Stimulated activated CD8-positive, alpha-beta memory T cell treated with anti-CD3 and anti-CD28 coated beads, Interleukin-7, amount 100 ng/mL, for 4 hours (primary cell): ENCODE data around the gene PSD2.

Source experiments
- DNase-seq, 2 donors: peaks; one replicate each; pipeline ENCODE4 v3.0.0-alpha.2; 2020; ENCODE audit warnings: low read depth in 2 of 2

The PSD2 gene

DNA sequence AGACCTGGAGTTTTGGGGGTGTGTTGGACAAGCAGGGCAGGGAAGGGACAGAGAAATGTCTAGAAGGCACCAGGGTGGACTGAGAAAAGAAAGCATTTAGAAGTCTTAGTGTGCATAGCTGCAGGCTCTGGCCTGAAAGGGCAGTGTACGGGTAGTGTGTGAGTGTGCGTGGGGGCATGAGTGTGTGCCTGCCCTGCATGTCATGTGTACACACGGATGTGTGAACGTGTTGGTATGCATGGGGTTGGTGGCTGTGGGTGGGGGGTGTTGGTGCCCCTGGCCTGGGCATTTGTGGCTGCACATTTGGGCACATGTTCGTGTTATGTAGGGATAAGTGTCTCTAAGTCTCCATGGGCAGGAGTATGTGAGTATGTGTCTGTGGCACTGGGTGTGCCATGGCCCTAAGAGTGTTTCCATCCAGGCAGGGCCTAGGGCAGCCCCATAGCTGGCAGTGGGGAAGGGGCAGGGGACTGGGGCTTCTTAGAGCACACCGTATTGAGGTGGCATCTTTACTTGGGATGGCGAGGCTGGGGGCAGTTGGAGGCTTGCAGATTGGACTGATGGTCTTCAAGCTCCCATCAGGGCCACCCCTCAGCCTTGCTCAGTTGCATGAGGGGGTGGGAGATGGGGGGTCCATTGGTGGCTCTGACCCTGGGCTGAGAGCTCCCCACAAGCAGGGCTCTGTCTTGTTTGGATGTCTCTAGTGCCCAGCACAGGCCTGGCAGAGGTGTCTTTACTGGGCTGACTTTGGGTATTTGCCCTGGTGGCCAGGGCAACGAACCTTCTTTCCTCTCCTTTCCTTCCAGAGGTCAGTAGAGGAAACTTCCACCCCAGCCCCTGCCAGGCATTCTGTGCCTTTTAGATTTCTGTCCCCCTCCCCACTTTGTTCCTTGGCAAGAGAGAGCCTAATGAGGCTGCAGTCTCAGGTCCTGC, 15.0 kb downstream of the PSD2 start:
- DNase-seq = no peak

DNA sequence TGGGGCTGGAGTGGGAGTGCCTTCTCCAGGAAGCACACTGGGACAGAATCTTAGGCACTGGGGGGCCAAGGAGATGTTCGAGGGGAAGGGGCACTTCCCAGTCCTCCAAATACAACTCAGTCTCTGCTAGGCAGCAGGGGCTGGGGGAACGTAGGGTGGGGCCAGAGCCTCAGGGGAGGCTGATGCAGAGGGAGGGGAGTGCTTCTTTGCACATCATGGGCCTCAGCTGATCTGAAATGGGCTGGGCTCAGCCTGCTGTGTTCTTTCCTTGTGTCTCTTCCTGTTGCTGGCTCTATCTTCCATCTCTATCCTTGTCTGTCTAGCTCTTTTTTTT, 15.6 kb downstream of the PSD2 start:
- DNase-seq = no peak

DNA sequence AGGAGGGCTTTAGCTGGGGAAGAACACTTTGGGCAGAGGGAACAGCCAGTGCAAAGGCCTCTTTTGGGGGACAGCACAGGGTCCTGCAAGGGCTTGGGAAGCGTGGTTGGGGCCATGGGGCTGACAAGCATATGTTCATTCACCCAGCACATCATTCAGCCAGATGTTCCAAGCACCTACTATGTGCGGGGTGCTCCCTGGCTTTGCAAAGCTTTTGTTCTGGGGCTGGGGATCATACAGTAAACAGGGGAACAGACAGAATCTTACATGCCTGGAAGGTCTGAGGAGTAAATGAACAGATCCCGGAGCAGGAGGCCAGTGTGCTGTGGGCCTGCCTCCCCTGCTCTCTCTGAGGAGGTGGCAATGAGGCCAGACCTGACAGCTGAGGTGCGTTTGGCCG, 16.7 kb downstream of the PSD2 start:
- no peak for DNase-seq

DNA sequence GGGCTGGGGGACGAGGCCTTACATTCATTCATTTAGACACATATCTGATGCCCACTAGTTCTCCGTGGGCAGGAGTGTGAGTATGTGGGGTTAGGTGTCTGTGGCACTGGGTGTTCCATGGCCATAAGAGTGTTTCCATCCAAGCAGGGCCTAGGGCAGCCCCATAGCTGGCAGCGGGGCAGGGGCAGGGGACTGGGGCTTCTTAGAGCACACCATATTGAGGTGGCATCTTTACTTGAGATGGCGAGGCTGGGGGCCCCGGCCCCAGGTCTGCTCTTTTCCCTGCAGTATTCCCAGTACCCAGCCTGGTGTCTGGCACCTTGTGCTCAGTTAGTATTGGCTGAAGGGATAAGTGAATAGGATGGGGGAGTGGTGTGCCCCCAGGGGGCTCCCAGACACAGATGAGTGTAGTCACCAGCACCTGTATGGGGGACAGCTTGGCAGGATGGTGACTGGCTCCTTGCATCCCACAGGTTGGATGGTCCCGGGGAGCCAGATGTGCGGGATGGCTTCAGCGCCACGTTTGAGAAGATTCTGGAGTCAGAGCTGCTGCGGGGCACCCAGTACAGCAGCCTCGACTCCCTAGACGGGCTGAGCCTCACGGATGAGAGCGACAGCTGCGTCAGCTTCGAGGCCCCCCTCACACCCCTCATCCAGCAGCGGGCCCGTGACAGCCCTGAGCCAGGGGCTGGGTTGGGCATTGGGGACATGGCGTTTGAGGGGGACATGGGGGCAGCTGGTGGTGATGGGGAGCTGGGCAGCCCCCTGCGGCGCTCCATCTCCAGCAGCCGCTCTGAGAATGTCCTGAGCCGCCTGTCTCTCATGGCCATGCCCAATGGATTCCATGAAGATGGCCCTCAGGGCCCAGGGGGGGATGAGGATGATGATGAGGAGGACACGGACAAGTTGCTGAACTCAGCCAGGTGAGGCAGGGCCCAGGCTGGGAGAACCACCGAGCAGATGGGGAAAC, 17.5 kb downstream of the PSD2 start:
- no peak for DNase-seq

DNA sequence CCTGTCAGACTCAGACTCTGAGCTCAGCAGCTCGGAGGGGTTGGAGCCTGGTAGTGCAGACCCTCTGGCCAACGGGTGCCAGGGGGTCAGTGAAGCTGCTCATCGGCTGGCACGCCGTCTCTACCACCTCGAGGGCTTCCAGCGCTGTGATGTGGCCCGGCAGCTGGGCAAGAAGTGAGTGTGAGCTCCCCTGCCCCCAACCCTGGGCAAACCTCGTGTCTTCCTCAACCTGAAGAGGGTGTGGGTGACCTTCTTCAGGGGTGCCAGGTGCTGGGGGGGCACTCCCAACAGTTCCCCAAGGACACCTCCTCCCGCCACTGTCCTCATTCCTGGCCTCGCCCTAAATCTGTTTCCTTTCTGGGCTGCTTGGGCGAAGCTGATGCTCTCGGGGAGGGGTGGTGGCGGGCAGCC, 18.6 kb downstream of the PSD2 start:
- DNase-seq = no peak

DNA sequence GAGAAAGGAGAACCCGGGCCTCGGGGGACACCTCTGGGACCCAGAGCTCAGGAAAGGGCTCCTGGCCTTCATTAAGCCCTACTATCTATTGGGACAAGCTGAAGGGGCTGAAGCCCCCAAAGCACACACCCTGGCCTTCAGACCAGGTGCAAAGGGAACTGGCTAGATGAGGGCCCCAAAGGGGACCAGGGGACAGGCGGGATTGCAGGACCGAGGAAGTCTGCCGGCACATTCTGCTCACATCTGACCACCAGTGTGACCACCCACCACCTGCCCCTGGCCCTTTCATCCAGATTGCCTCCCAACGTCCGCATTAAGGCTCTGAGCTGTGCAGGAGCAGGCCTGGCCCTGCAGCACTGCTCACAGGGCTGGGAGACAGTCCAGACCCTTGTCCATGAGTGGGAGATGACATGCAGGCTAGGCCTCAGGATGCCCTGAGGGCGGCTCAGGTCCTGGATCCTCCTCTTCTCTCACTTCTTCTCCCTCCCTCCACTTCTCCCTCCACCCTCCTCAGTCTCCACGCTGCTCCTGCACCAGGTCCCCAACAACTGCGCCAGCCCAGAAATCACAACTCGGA, 19.2 kb downstream of the PSD2 start:
- no peak for DNase-seq

DNA sequence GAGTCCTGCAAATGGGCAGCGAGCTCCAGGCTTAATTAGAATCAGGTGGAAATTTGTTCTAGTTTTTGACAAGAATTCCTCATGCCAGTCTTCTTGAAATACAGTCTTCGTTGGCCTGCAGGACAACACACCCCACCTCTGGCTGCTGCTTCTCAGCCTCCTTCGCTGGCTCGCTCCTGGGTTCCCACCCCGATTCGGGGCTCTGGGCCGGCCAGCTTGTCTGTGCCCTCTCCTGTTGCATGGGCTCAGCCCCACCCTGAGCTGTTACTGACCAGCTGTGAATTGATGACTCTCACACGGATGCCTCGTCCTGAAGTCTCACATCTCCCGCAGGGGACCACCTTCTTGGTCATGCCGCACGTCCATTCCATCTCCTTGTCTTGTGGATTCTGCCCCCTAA, 21.0 kb downstream of the PSD2 start:
- DNase-seq = no peak

DNA sequence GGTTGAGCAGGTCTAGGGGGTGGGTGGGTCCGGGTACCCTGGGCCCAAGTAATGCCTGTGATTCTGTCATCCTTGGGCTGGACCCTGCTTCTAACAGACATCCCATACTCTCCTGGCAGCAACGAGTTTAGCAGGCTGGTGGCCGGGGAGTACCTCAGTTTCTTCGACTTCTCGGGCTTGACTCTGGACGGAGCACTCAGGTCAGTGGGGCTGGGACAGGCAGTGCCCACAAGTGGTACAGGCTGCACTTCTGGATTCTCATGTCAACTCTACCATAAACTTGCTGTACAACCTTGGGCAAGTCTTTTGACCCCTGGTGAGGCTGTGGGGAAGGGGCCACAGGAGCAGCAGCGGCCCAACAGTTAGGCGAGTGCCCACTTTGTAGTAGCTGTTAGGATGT, 21.8 kb downstream of the PSD2 start:
- no peak for DNase-seq

DNA sequence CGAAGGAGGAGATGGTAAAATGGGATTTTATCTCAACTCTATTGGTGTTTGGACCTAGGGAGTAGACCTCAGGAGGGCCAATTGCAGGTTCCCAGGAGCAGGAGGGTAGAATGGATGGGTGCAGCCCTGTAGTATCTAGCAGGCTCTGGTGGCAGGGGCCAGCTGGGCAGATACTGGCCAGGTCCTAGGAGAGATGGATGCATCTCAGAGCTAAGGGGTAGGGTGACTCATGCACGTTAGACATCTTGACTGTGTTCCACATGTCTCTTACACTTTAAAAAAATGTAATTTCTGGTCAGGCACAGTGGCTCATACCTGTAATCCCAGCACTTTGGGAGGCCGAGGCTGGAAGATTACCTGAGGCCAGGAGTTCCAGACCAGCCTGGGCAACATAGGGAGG, 22.4 kb downstream of the PSD2 start:
- no peak for DNase-seq

DNA sequence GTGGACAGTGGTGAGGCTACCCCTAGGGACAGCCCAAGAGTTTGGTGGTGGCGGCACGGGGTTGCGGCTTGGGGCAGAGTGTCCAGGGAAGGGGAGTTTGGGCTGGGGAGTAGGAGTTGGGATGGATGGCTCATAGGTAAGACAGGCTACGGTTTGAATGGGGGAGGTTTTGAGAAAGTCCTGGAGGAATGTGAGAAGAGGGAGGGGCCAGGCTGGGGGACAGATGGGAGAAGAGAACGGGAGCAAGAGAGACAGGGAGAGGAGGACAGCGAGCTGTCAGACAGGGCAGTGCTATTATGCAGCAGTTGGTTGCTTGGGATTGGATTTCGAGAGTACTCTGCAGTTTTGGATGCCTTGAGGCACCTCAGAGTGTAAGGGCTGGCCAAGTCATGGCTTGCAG, 24.5 kb downstream of the PSD2 start:
- DNase-seq = no peak

DNA sequence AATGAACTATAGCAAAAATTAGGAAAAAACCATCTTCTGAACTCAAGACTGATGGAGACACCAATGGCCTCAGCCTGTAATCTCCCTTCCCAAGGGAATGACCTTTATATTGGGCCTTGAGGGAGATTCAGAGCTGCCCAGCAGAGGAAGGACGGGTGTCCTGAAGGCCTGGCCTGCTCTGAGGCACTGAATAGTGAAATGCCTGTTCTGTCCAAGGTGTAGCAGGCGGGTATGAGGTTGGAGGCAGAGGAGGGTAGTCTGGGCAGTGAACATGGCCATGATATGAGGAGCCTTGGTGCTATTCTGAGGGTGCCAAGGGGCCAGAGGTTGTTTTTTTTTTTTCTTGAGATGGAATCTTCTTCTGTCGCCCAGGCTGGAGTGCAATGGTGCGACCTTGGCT, 25.0 kb downstream of the PSD2 start:
- no peak for DNase-seq

DNA sequence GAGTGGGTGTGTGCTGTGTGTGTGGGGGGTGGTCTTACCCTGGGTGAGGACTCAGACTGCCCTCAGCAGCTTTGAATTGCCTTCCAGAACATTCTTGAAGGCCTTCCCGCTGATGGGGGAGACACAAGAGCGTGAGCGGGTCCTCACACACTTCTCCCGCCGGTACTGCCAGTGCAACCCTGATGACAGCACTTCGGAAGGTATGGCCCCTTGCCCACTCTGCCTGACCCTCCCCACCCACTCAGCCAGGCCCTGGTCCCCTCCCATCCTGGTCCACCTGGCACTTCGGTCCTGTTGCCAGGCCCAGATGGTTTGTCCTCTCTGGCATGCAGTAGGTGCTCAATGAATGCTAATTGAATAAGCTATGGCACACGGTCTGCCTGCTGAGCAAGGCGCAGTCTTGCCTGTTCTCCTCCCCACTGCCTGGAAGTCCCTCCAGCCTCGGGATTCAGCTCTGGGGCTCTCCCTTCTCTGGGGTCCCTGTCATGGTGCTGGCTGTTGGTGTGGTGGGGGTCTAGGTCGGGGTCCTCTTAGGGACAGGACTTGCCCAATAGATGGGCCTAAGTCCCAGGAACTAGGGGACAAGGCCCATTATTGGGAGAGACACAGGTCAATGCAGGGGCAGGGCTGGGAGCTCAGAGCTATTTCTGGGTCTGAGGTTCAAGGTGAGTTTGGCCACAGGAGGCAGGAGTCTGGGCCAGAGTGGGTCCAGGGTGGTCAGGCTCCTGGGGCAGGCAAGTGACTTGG, 26.4 kb downstream of the PSD2 start:
- DNase-seq = no peak

DNA sequence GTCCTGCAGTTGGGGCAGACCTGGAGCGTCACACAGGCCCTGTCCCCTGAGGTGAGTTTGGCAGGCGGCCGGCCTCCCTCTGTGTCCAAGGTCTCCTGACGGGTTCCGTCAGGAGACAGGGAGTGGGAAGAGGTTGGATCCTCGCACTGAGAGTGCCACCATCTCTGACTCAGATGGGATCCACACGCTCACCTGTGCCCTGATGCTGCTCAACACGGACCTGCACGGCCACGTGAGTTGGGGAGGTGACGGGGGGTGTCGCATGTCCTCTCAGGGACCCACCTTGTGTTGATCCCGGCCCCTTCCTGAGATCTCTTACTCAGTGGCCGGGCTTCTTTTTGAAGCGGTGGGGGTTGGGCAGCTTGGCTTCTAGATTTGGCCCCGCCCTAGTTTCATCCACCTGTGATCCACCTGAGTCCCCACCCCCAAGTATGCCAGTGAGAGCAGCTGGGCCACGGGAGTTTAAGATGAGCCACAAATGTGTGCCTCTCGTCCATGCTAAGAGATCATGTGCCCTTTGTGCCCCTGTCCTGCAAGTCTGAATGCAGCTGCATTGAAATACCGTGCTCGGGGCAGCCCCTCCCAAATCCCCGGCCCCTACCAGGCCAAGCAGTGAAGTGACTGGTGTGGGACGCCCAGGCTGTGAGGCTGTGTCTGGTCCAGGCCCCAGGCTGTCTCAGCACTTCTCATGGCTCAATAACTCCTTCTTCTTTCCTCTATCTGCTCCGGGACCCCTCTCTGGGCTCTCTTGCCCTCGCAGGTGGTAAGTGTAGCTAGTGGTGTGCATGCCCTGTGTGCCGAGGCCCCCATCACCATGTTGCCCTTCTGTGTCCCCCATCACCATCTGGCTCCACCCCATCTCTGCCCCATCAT, 27.2 kb downstream of the PSD2 start:
- no peak for DNase-seq

DNA sequence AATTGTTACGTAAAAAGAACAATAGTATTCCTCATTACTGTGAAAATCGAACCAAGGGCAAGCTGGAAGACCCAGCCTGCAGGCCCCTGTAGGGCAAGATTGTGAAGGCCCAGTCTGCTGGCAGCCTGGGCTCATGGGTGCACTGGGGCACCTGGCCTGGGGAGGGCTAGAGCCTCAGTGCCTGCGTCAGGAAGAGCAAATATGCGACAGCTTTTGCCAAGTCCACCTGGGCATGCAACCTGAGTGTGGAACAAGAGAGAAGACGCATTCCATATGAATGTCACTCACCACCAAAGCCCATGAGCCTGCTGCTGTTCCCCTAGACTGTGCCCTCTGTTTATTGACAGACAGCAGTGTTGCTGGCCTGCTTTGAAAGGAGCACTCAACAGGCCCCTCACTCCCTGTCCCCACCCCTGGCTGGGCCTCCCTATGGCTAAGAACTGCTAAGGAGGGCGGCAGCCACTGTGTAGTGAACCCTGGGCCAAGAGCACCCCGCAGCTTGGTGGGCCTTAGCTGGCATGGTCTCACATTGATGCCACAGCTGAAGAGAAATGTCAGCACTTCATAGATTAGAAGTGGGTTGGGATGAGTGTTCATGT, 28.2 kb downstream of the PSD2 start:
- DNase-seq = no peak

DNA sequence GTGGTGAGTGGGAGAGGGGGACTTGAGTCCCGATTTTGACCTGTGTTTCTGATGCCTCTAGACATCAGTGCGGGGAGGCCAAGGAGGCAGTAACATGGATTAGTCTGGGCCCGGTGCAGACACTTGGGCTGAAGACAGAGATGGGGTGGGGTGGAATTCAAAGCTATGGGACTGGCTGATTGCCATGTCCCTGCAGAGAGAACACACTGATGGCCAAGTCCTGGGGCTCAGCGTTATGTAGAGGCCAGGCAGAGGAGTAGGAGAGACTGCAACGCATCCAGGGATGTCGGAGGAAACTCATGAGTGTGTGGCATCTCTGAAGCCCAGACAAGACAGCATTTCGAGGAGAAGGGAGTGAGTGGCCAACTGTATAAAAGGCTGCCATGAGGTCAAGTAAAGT, 30.1 kb downstream of the PSD2 start:
- DNase-seq = no peak

DNA sequence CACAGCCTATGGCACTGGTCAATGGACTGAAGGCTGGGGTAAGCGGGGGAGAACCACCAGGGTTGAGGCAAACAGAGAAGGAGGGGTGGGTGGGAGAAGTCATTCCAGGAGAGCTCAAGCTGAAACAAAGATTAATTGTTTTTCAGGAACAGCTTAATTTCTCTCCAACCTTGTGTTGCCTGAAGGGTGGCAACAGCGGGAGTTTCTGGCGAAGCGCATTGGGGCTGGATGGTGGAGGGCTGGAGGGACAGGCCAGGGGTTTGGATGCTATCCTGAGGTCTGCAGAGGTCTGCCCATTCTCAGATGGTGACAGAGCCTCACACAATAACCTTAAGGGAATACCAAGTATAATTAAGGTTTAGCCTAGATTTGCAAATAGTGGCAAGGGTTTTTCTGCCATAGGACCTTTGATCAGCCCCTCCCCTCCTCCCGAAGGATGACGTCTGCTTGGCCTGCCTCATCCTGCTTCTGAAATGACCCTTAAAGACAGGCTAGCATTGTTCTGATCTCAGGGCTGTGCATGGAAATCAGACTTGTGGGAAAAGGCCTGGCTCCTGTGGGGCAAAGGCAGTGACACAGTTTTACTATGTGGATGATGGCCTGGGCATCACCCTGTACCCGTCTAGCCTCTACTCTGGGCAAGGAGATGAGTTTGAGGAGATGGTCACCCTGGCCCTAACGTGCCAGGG, 32.7 kb downstream of the PSD2 start:
- no peak for DNase-seq

DNA sequence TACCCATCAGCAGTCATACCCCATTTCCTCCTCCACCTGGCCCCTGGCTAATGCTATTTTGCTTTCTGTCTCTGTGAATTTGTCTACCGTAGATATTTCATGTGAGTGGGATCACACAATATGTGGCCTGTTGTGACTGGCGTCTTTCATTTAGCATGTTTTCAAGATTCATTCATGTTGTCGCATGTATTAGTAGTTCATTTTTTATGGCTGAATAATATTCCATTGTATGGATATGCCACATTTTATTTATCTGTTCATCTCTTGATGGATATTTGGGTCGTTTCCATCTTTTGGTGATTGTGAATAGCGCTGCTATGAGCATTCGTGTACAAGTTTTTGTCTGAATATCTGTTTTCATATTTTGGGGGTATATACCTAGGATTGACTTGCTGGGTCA, 33.9 kb downstream of the PSD2 start:
- no peak for DNase-seq

DNA sequence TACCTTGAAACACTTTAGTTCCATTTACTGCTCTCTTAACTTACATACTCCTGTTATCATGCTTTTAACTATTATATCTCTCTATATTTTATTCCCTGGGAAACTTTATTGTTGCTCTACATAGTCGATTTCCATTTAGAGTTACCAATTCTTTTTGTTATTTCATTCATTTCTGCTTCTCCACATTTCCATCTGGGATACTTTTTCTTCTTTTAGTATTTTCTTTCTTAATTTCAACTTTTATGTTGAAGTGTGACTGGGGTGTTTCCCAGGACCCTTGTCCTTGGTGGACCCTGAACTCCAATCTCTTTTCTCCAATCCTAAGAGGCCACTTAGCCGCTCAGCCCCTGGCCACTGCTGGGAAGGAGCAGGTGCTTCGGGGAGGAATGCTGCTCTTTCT, 36.0 kb downstream of the PSD2 start:
- DNase-seq = no peak

DNA sequence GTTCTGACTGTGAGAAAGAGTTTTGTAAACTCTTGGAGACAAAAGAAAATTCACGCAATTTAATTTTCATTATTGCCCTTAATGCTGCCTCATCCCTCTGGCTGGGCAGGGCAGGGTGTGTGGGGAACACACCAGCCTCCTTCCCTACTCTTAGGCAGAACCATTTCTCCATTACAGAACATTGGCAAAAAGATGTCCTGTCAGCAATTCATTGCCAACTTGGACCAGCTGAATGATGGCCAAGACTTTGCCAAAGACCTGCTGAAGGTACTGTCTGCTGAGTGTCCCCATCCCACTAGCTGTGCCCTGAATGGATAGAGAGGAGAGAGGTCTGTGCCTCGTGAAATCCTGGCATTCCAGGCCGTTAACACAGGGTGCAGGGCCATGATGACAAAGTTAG, 37.9 kb downstream of the PSD2 start:
- DNase-seq = no peak

DNA sequence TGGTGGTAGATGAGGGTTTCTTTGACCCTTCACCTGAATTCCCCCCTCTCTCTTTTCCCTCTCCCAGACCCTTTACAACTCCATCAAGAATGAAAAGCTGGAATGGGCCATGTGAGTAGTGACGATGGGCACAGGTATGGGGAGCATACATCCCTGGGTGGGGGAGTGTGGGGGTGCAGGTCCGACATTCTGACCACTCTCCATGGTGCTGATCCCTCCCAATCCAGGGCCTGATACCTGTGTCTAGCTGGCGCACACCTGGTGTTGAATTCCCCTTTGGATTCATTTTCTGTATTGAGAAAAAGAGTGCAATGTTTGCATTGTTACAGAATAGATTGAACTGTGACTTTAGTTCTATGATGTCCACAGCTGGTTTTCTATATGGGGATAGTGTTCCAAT, 40.0 kb downstream of the PSD2 start:
- no peak for DNase-seq
